Tibial nerve (tissue), 4 donors: ENCODE measurements around the gene UQCC5. TPM values are rescaled to one million over a fixed set of nuclear protein-coding genes. Genes with fewer than 3 reads are reported as not detected.

Source experiments
- DNase-seq, 2 donors: peaks; one replicate each; pipeline ENCODE4 v3.0.0-alpha.2; 2019; ENCODE audit warnings: low spot score in 2 of 2
- H3K27ac ChIP-seq, 4 donors: fragments of 200-600 bp; sonication (generic) in 3 of 4; one replicate each; pipeline ENCODE4 v1.5.1; 2017 to 2019; ENCODE audit warnings: mild to moderate bottlenecking in 1 of 4
- H3K27me3 ChIP-seq, 2 donors: fragments of 200-600 bp; sonication (generic) in 1 of 2; one replicate each; pipeline versions ENCODE4 v1.5.1 to v1.6.0; 2017 to 2019
- H3K36me3 ChIP-seq, 3 donors: fragments of 200-600 bp; sonication (generic); one replicate each; pipeline ENCODE4 v1.5.1; 2018 to 2019
- H3K4me1 ChIP-seq, 4 donors: fragments of 200-600 bp; sonication (generic) in 3 of 4; one replicate each; pipeline ENCODE4 v1.5.1; 2017 to 2019
- H3K4me3 ChIP-seq, 4 donors: fragments of 200-600 bp; sonication (generic) in 3 of 4; one replicate each; pipeline ENCODE4 v1.5.1; 2017 to 2019; ENCODE audit warnings: mild to moderate bottlenecking in 1 of 4, moderate library complexity in 1 of 4
- H3K9me3 ChIP-seq, 4 donors: fragments of 200-600 bp; sonication (generic) in 3 of 4; one replicate each; pipeline ENCODE4 v1.5.1; 2017 to 2019
- EP300 ChIP-seq, 2 donors: sonication (generic); formaldehyde crosslinking; IDR thresholded peaks; one replicate each; pipeline ENCODE4 v1.6.1; 2017; ENCODE audit warnings: antibody characterized with exemption in 2 of 2, mild to moderate bottlenecking in 1 of 2
- POLR2A ChIP-seq, 2 donors: fragments of 450-650 bp; IDR thresholded peaks; one replicate each; pipeline ENCODE4 v1.6.1; 2017; ENCODE audit warnings: antibody characterized with exemption in 2 of 2, mild to moderate bottlenecking in 2 of 2, moderate library complexity in 2 of 2
- WGBS, 2 donors: methylation state at CpG; one replicate each; pipeline ENCODE4 v1.1.5; 2018; 5-methylcytosine and 5-hydroxymethylcytosine counted together
- total RNA-seq, 4 donors: library from RNA; depleted of rRNA; stranded (reverse); fragments of >200 nt; gene quantifications; one replicate each; pipeline ENCODE4 v1.1.0, GENCODE V29; 2016
- TF ChIP-seq, protein P1 (sequence below), 5 experiments: fragments of 200-600 bp in 3 of 5; fragments of 450-650 bp in 2 of 5; sonication (generic) in 3 of 5; IDR thresholded peaks; one replicate each; pipeline ENCODE4 v1.5.1; 2016 to 2019; ENCODE audit warnings: antibody characterized with exemption in 5 of 5, mild to moderate bottlenecking in 3 of 5, moderate library complexity in 2 of 5

UQCC5 gene
- total RNA-seq, 4 donors from 2014 or later: 1.2 to 23.9 (median 9.5) TPM

DNA sequence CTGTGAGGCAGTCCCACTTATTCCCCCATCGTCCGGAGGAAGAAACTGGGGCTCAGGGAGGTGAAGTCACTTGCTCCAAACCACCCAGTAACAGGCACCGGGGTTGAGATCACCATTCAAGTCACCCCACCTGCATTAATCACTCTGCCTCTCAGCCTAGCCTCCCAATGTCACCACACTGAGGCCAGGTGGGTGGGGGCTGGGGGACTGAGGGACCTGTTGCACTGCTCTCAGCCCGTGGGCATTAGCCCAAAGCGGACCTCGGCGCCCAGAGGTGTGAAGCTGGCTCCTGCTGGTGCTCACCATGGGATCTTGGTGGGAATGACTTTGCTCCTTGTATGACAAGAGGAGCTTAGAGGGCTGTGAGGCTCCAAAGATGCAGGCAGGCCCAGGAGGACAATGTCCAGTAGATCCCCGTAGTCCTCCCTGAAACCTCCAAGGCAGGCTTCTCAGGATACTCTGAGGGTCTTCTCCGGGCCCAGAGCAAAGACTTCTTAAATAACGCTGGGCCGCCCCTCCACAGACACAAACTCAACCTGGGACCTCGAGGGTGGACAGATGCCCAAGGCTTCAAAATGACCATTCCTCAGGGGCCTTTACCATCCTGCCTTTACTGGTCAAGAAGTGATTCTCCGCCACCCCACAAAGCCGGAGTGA is 4.4 kb upstream of the UQCC5 start:
- WGBS, 2 donors: 76 to 82% methylated on average over 12 to 13 of the region's 14 CpGs
- Histone ChIP-seq H3K4me3 (peak overlapping the region in 3 of 4 donors; percentile 58 to 98 (median 89)), H3K36me3 (peaks cover 0 to 25% (median 0%) of the 10 kb centered on the region in 3 donors), H3K27me3 (no peaks in the 10 kb centered on the region), H3K4me1 (peaks cover 0 to 66% (median 18%) of the 10 kb centered on the region in 4 donors), H3K27ac (peak overlapping the region in 3 of 4 donors; percentile 73 to 89 (median 79)), H3K9me3 (no peaks in the 10 kb centered on the region)
- TF ChIP-seq EP300 (IDR thresholded peaks at IDR 0.05) (no peak), POLR2A (IDR thresholded peaks at IDR 0.05) (no peak)
- TF ChIP-seq, protein P1, sequence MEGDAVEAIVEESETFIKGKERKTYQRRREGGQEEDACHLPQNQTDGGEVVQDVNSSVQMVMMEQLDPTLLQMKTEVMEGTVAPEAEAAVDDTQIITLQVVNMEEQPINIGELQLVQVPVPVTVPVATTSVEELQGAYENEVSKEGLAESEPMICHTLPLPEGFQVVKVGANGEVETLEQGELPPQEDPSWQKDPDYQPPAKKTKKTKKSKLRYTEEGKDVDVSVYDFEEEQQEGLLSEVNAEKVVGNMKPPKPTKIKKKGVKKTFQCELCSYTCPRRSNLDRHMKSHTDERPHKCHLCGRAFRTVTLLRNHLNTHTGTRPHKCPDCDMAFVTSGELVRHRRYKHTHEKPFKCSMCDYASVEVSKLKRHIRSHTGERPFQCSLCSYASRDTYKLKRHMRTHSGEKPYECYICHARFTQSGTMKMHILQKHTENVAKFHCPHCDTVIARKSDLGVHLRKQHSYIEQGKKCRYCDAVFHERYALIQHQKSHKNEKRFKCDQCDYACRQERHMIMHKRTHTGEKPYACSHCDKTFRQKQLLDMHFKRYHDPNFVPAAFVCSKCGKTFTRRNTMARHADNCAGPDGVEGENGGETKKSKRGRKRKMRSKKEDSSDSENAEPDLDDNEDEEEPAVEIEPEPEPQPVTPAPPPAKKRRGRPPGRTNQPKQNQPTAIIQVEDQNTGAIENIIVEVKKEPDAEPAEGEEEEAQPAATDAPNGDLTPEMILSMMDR (IDR thresholded peaks at IDR 0.05): no peak
- no peak for DNase-seq

- no peak for DNase-seq
- H3K27ac ChIP-seq: peak overlapping the region; percentile 55 to 89 (median 76)
- peaks cover 0 to 66% (median 23%) of the 10 kb centered on the region in 4 donors for H3K4me1 ChIP-seq
Measured at GRCh38 chr3:52532517-52532837, 3.9 kb upstream of the UQCC5 start.

GRCh38 chr3:52532838-52533622 is 3.4 kb upstream of the UQCC5 start:
- WGBS, 2 donors: 4 to 6% methylated on average over 29 of the region's 78 CpGs
- TF ChIP-seq, protein P1 (IDR thresholded peaks at IDR 0.05): no peak
- TF ChIP-seq EP300 (IDR thresholded peaks at IDR 0.05) (no peak), POLR2A (IDR thresholded peaks at IDR 0.05) (no peak)
- Histone ChIP-seq H3K36me3 (peaks cover 0 to 14% (median 0%) of the 10 kb centered on the region in 3 donors), H3K27ac (peak overlapping the region; percentile 55 to 89 (median 76)), H3K27me3 (no peaks in the 10 kb centered on the region), H3K4me3 (peak overlapping the region; percentile 58 to 98 (median 77)), H3K4me1 (peaks cover 0 to 70% (median 29%) of the 10 kb centered on the region in 4 donors), H3K9me3 (no peaks in the 10 kb centered on the region)
- no peak for DNase-seq

More at GRCh38 chr3:52532517-52532837, 3.9 kb upstream of the UQCC5 start:
- TF ChIP-seq EP300 (IDR thresholded peaks at IDR 0.05): no peak
- TF ChIP-seq, protein P1 (IDR thresholded peaks at IDR 0.05): no peak
- no peak for TF ChIP-seq POLR2A (IDR thresholded peaks at IDR 0.05)
- H3K4me3 ChIP-seq: peak overlapping the region; percentile 58 to 98 (median 77)
- peaks cover 0 to 20% (median 0%) of the 10 kb centered on the region in 3 donors for H3K36me3 ChIP-seq
- 22 to 24% methylated on average over 5 of the region's 5 CpGs for WGBS, 2 donors
- H3K9me3 ChIP-seq: no peaks in the 10 kb centered on the region
- no peaks in the 10 kb centered on the region for H3K27me3 ChIP-seq

DNA sequence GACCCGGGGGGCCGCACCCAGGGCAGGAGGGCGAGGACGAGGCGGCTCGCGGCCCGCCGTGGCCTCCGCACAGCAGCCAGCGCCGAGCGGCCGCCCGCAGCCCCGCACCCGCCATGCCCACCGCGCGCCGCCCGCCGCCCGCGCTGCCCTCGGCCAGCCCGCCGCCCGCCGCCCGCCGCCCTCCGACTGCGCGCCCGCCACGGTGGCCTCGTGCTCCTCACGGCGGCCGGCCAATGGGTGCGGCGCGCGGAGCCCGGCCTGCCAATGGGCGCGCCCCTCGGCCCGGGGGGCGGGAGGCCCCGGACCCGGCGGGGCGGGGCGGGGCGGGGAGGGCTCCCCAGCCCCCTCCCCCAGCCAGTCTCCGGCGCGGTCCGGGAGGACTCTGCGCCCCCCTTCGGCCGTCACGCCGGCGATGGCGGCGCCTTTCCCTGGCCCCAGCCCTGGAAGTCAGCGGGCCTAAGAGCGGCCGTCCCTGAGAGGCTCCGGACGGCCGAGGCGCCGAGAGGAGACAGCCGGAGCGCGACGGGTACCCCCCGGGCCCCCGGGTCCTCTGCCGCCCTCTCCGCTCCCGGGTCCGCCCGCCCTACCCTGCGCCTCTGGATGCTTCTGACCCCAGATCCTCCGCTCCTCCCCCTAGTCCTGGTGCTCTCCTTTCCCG is 2.7 kb upstream of the UQCC5 start, which contains the start of gene NT5DC2:
NT5DC2 (minus strand) TSS at position 235 of the 658 bp plus-strand sequence; CDS start at position 115, 120 bp downstream.
- peak within 1 kb of the TSS; percentile 58 to 98 (median 77) for H3K4me3 ChIP-seq
- H3K36me3 ChIP-seq: peaks cover 0 to 7% (median 0%) of the 10 kb centered on the region in 3 donors
- H3K27me3 ChIP-seq: no peaks in the 10 kb centered on the region
- peak; percentile 44 to 48 for DNase-seq
- H3K27ac ChIP-seq: peak within 1 kb of the TSS; percentile 65 to 93 (median 83)
- TF ChIP-seq, protein P1 (IDR thresholded peaks at IDR 0.05): peak in 1 of 5 experiments; percentile 20
- no peak for TF ChIP-seq EP300 (IDR thresholded peaks at IDR 0.05)
- TF ChIP-seq POLR2A (IDR thresholded peaks at IDR 0.05): no peak
- no peaks in the 10 kb centered on the region for H3K9me3 ChIP-seq
- H3K4me1 ChIP-seq: peaks cover 0 to 75% (median 34%) of the 10 kb centered on the region in 4 donors
- WGBS, 2 donors: 2 to 6% methylated on average over 3 to 22 of the region's 91 CpGs
